ENCODE results near the gene GAA.

The GAA gene

DNA sequence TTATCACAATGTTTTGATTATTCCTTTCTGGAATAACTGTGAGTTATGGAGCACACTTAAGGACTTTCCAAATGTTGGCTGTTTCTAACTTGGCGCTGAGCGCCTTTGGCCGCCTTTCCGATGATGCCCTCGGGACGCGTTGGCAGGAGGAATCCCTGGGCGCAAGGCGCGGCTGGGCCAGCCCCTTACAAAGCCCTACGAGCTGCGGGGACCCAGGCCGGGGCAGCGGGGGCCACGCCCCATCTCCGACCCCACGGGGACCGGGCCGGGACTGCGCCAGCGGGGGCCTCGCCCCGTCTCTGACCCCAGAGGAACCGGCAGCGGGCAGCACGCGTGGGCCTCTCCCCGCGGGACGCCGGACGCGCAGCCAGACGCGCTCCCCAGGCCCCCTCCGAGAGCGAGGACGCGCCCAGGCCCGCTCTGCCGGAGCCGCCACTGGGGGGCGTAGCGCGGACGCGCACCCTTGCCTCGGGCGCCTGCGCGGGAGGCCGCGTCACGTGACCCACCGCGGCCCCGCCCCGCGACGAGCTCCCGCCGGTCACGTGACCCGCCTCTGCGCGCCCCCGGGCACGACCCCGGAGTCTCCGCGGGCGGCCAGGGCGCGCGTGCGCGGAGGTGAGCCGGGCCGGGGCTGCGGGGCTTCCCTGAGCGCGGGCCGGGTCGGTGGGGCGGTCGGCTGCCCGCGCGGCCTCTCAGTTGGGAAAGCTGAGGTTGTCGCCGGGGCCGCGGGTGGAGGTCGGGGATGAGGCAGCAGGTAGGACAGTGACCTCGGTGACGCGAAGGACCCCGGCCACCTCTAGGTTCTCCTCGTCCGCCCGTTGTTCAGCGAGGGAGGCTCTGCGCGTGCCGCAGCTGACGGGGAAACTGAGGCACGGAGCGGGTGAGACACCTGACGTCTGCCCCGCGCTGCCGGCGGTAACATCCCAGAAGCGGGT, at the start of gene GAA:
TSS of gene GAA (plus strand) at position 571 of the 935 bp plus-strand sequence. CDS start 3,006 bp downstream, outside the sequence.
- DNase-seq: peak in 1 of 2 experiments; percentile 67

DNA sequence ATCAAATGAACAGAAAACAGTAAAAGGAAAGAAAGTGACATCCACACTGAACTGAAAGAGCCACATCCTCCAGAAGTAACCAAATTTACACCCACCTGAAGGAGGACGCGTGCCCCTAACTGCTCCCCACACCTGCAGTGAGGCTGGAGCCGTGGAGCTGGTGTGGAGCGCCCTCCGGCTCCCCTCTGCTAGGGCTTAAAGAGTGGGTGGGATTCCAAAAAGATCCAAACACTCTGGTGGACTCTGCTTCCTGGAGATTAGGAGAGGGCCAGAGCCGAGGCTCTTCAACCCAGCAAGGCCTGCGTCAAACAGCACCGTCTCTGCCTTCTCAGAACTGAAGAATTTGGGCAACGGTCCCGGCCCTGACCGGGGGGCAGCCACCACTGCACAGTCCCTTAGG, 49.7 kb upstream of the GAA start:
- DNase-seq: no peak

DNA sequence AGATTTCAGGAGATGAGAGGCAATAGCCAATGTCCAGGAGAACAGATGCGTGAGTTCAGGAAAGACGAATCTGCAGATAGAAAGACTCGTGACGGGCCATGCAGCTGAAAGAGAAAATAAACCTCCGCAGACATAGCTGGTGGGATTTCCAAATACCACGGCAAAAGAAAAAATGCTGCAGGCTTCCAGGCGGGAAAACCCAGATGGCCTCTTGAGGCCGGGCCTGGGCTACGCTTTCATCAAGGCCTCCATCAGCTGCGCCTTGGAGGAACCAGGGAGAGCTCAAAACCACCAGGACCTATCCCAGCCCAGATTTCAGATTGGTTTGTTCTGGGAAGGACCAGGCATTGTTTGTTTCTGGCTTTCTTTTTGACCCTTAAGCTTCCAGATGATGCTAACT, 48.3 kb upstream of the GAA start:
- no peak for DNase-seq

DNA sequence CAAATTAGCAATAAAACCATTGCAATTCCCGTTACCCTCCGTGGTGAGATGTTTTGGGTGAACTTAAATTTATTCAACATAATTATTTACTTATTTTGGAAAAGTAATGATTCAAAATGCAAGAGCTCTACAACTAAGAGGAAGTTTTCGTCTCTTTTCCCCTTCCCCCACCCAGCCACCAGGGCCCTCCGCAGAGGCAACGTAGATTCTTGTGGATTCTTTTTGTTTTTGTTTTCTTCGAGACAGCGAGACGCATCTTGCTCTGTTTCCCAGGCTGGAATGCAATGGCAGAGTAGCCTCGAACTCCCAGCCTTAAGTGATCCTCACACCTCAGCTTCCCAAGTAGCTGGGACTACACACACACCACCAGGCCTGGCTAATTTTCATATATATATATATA, 45.8 kb upstream of the GAA start:
- no peak for DNase-seq

DNA sequence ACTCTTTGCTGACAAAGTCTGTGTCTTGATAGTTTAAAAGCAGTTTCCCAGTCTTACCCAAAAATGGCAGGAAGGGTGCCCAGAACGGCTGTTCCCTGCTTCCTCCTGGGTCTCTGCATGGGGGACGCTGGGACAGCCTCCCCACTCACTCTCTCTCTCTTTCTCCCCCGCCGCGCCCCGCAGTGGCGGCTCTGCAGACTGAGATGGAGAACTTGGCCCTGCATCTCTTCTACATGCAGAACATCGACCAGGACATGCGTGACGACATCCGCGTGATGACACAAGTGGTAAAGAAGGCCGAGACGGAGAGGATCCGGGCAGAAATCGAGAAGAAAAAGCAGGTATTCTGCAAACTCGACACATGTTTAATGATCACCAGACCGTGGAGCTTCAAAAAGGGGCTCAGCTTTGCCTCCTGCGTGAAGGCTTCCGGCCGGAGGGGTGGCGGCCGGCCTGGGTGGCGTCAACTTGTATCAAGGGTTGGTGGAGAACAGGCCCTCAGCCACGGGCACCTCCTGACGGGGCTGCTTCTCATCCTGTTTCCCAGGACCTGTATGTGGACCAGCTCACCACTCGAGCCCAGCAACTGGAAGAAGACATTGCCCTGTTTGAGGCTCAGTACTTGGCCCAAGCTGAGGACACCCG, 42.9 kb upstream of the GAA start:
- DNase-seq: no peak

DNA sequence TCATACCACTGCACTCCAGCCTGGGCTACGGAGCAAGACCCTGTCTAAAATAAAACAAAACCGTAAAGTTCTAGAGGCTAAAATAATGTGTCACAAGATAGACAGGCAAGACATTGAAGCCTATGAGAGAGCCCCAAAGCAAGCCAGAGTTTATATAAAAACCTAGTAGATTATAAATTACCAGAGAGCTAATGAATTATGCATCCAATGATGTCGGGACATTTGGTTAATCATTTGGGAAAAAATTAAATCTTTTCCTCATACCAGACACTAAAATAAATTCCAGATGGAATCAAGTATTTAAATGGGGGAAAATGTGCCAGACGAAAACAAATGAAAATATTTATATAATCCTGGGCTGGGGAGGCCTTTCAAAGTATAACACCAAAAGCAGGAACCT, 40.7 kb upstream of the GAA start:
- no peak for DNase-seq

DNA sequence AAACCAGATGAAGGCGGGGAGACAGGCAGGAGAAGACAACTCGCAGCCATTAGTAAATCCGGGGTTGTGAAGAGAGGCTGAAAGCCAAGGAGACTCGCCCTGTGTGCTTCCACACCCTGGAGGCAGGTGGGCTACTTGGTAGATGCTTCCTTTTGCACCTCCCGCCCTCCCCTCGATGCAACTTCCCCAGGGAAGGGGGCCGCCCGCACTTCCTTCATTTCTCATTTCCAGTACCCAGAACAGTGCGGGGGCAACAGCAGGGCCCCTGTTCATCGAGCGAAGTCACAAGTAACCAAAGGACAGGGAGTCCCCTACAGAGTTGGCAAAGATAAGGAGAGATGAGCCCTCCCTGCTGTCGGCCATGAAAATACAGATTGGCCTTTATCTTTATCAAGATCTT, 40.0 kb upstream of the GAA start:
- no peak for DNase-seq

DNA sequence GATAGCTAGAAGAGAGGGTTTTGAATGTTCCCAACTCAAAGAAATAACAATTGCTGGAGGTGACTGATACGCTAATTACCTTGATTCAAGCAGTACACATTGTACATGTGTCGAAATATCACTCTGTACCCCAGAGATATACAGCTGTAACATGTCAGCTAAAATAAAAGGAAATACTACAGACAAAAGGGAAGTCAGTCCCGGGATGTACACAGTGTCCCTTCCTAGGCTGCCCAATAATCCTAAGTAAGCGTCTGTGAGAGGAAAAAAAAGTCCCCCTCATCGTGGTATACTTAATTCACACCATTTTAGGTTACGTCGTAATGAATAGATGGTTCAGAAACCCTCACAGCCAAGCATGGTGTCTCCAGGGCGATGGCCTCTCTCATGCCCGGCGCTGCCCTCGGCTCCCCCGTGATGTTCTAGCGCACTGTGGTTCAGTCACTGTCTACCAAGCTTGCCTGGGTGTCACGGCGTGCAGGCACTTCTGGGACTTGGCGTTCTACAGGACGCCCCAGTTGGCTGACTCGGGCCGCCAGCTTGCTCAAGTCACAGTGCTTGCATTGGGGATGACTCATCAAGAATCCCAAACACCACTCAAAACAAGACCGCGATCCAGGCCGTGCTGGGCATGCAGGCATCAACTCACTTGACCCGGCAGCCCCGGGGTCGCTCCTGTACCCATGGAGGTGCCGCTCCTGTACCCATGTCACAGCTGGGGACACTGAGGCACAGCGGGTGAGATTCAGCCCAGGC, 37.4 kb upstream of the GAA start:
- no peak for DNase-seq

DNA sequence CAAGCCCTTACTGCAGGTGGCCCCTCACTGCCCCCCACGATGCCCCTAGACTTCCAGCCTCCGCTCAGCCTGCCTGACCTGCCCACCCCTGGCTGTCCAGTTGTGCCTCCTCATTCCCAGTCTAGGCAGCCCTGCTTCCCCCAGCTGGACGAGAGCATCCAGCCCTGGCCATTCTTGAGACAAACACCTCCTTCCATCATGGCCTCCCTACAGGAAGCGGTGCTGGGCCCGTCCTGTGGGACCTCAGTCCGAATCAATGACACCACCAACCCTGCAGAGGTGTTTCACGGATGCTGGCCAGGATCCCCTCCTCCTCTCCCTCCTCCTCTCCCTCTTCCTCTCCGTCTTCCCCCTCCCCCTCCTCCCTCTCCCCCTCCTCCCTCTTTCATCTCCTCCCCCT, 36.7 kb upstream of the GAA start:
- DNase-seq: no peak

DNA sequence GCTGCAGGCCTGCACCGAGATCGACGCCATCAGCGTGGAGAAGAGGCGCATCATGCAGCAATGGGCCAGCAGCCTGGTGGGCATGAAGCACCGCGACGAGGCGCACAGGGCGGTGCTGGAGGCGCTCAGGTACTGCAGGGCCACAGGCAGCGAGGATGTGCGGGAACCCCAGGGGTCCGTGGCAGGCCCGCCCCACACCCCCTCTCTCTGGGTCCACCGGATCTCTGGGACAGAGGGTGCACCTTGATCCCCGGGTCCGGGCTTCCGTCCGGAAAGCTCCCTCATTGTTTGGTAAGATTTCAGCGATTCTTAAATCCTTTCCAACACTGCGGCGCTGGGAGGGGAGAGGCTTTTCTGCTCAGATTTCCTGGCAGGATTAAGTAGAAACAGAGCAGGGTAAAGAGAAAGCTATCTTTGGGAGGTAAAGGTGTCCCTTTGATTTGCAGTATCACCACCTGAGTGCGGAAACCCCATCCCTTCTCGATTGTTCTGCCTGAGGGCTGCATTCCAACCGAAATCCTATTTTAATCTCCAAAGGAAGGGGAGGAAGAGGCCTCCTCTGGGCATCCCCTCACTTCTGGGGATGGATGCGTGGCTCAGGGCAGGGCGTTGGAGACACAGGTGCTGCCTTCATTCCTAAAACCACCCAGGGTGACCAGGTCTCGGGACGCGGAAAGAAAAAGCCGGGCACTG, 35.8 kb upstream of the GAA start:
- no peak for DNase-seq

DNA sequence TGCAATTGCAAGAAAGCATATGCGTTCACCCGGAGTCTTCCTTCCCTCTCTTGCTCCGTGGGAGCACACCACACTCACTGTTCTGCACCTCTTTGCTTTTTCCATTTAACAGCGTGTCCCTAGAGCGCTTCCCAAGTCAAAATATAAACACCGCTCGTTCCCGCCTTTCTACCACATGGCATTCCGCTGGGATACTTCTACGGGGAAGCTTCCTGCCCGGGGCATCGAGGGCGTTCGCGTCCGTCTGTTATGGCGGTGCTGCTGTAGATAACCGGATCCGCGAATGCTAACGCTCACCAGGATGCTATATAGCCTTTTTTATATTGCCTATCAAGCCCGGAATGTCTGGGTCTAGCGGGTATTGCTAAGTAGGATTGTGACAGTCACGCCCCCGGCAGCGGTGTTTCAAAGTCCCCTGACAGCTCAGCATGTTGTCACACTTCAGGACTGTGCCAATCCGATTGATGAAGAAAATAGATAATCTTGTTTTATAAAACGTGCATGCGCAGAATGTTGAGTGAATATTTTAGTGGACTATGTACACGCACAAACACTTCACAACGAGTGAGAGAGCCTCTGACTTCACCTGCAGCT, 33.9 kb upstream of the GAA start:
- no peak for DNase-seq

DNA sequence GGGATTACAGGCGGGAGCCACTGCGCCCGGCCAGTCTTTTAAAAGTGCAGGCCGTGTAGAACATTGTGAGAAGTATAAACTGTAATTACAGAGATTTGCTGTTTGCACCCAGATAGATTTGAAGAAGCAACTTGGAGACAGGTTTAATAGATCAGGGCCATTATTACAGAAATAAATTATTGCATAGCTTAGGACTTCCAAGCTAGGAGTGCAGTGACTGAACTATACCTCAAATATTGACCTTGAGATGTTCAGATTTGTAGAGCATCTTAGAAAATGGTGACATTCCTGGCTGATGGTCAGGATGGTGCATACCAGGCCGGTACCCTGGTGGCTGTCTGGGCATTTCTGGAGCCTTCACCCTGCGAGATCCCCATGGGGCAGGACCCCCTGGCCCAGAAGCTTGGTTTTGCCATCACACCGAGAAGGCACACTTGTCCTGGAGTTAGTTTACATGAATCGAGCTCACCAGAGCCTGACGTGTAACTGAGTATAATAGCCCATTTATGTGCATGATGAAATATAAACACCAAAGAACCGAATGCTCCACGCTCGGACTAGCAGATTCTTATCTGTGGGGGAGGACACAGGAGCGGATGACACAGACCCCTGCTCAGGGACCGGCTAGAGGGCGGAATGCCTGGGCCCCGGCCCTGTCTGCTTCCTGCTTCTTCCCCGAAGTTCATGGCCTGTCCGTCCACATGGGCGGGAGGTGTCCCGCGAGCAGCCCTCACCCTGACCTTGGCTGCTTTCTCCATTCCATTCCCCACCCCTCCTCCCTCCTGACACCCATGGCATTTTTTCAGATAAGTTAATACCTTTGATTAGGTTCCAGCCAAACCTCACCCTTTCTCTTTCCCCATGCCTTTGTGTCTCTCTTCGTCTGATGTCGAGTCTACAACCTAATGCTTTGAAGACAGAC, 32.8 kb upstream of the GAA start:
- DNase-seq: no peak

DNA sequence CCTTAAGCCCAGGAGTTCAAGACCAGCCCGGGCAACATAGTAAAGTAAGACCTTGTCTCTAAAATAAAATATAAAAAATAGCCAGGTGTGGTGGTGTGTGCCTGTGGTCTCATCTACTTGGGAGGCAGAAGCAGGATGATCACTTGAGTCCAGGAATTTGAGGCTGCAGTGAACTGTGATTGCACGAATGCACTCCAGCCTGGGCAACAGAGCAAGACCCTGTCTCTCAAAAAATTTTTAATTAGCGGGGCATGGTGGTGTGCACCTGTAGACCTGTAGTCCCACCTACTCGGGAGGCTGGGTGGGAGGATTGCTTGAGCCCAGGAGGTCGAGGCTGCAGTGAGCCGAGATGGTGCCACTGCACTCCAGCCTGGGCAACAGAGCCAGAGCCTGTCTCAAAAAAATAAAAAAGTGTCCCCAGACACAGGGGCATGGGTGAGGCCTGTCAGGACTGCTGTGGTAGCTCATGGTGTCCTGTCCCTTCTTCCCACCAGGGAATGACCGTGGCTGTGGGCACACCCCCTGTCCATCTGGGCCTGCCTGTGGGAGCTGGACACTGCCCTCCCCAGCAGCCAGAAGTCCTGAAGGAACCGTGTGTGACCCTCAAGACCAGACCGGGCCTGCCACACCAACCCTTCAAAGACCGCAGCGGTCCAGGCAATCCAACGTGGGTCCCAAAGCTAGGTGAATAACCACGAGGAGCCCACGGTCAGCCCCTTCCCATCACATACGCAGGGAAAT, 30.8 kb upstream of the GAA start:
- no peak for DNase-seq

DNA sequence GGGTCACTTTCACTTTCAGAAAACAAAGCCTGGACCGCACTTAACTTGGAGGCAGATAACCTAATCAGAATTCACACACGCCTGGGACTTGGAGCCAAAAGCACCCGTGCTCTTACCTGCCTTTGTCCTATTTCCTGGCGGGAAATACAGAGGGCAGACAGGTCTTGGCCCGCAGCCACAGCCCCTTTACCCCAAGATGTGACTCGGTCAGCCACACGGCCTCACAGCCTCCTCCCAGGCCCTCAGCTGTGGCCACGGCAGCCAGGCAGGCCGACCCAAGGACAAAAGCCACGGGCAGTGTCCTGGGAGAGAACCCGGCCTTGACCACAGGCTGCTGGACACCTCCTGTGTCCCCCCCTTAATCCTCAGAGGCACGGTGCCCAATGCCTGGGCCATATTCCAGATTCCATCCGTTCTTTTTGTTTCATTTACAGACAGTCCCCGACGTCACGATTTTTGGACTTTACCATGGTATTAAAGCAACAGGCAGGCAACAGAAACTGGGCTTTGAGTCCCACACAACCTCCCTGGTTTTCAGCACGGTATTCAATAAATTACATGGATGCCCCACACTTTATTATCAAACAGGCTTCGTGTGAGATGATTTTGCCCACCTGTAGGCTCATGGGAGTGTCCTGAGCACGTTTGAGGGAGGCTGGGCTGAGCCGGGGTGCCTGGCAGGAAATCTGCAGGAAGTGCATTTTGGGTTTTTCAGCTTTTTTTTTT, 30.1 kb upstream of the GAA start:
- no peak for DNase-seq

DNA sequence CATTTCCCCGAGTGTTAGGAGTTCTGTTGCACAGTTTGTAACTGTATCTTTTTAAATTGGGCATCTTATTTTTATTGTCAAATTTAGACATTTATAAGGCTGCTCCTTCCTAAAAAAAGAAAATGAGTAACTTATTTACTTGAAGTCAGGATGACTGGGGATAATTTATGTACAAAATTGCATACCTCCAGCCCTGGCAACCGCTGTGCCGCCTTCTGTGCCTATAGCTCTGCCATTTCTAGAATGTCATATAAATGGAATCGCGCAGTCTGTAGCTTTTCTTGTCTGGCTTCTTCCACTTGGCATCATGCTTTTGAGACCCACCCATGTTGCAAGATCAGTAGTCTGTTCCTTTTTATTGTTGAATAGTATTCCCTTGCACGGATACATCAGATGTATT, 29.0 kb upstream of the GAA start:
- DNase-seq: no peak

DNA sequence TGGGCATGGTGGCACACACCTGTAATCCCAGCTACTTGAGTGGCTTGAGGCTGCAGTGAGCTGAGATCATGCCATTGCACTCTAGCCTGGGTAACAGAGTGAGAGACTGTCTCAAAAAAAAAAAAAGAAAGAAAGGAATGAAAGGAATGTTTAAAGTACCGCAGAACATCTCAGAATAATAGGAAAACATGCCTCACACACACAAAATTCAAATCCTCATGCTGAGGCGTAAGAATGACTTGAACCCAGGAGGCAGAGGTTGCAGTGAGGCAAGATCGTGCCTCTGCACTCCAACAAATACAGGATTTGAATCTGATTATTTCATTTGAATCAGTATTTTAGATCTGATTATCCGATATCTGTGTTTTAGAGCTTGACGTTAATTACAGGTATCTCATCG, 21.3 kb upstream of the GAA start:
- no peak for DNase-seq

DNA sequence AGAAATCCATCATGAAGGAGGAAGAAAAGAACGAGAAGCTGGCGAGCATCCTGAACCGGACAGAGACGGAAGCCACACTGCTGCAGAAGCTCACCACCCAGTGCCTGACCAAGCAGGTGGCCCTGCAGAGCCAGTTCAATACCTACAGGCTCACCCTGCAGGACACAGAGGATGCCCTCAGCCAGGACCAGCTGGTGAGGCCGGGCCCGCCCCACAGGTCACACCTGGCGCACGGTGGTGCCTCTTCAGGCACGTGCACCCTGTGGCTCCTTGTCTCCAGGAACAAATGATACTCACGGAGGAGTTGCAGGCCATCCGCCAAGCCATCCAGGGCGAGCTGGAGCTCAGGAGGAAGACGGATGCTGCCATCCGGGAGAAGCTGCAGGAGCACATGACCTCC, 19.8 kb upstream of the GAA start:
- DNase-seq: no peak

DNA sequence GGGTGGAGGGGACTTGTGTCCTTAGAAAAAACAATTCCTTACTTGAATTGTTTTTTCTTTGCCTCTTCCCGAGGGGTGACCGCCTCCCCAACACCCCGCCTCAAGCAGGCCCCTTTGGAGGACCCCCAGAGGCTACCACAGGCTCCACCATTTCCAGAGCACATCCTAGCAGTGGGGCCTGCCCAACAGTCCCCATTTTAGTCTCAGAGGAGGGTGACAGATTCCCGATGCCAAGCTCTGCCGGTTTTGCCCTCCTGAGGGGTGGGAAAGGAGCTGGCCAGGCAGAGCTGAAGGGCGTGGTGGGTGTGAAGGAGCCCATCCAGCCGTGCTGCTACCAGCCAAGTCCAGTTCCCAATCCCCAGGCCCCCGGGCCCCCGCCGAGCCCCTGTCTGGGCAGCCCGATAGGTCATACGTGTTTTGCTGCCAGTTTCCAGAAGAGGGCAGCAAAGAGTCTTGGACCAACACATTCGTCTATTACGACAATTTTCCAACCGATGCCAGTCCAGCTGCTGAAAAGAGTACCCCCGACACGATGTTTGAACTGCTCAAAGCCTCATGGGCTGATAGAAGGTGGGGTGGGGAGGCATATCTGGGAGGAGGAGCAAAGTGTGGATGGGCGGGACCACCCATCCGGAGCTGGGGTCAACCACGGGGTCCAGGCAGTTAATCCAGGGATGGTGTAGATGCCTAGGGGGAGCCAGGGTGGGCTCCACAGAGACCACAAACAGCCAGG, 18.8 kb upstream of the GAA start:
- peak in 1 of 2 experiments; percentile 35 for DNase-seq

DNA sequence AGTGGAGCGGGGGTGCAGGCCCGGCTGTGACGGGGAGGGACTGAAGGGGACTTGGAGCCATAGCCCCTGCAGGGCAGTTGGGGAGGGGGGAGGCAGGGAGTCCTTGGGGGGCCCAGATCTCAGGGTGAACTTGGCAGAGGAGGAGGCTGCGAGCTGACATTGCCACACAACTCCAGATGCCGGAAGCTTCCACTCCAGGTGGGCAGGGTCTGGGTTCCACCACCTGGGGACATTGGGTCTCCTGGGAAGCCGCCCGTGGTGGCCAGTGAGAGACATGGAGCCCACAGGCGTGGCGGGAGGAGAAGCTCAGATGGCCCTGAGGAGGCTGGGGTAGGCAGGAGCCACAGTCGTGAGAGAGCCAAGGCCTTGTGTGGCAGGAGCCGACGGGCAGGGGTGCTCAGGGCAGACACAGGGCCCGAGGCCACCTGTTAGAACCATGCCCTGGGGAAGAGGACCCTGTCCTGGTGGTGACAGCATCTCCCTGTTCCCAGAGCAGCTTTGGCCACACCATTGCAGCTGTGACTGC, 18.2 kb upstream of the GAA start:
- DNase-seq: no peak
